GM18499 (cell line): ENCODE results near the gene ITGA3.

Source experiments
- ATAC-seq: cut with Tn5 transposase; IDR thresholded peaks from one replicate; pipeline ENCODE4 v1.9.1; 2021; ENCODE audit warnings: moderate number of reproducible peaks; ENCODE audit not compliant: insufficient read depth, unreplicated experiment

The ITGA3 gene

GRCh38 chr17:50066995-50067394 is 11.1 kb downstream of the ITGA3 start:
- ATAC-seq, result no peak

GRCh38 chr17:50067996-50068395 is 12.1 kb downstream of the ITGA3 start:
- ATAC-seq, result no peak

- ATAC-seq, result no peak
Observed at GRCh38 chr17:50070908-50071680, 15.2 kb downstream of the ITGA3 start.

- no peak for ATAC-seq
Observed at GRCh38 chr17:50071692-50072091, 15.8 kb downstream of the ITGA3 start.

GRCh38 chr17:50072130-50072529 is 16.2 kb downstream of the ITGA3 start:
- ATAC-seq, result no peak

GRCh38 chr17:50072925-50073324 is 17.0 kb downstream of the ITGA3 start:
- no peak for ATAC-seq

GRCh38 chr17:50074227-50074626 is 18.3 kb downstream of the ITGA3 start:
- ATAC-seq, result no peak

GRCh38 chr17:50075446-50076032 is 19.6 kb downstream of the ITGA3 start:
- no peak for ATAC-seq

GRCh38 chr17:50076221-50076590 is 20.3 kb downstream of the ITGA3 start:
- no peak for ATAC-seq

GRCh38 chr17:50076591-50077235 is 20.8 kb downstream of the ITGA3 start:
- ATAC-seq, result no peak

- ATAC-seq, result no peak
Observed at GRCh38 chr17:50078430-50078829, 22.5 kb downstream of the ITGA3 start.

- no peak for ATAC-seq
Observed at GRCh38 chr17:50079334-50080095, 23.6 kb downstream of the ITGA3 start.

GRCh38 chr17:50080096-50080480 is 24.2 kb downstream of the ITGA3 start:
- no peak for ATAC-seq

- no peak for ATAC-seq
Observed at GRCh38 chr17:50080827-50081226, 24.9 kb downstream of the ITGA3 start.

GRCh38 chr17:50081757-50082156 is 25.8 kb downstream of the ITGA3 start:
- no peak for ATAC-seq

GRCh38 chr17:50087246-50087911 is 31.5 kb downstream of the ITGA3 start:
- no peak for ATAC-seq

GRCh38 chr17:50087912-50088405 is 32.0 kb downstream of the ITGA3 start:
- no peak for ATAC-seq

GRCh38 chr17:50088952-50089825 is 33.3 kb downstream of the ITGA3 start:
- ATAC-seq, result no peak

- ATAC-seq, result no peak
Observed at GRCh38 chr17:50090071-50090470, 34.2 kb downstream of the ITGA3 start.
